Inflammatory macrophage (primary cell): ENCODE measurements around the gene OPN3.

Experiments
- DNase-seq, 2 donors: peaks; one replicate each; pipeline ENCODE4 v3.0.0-alpha.2; 2020 to 2022

Gene OPN3

DNA sequence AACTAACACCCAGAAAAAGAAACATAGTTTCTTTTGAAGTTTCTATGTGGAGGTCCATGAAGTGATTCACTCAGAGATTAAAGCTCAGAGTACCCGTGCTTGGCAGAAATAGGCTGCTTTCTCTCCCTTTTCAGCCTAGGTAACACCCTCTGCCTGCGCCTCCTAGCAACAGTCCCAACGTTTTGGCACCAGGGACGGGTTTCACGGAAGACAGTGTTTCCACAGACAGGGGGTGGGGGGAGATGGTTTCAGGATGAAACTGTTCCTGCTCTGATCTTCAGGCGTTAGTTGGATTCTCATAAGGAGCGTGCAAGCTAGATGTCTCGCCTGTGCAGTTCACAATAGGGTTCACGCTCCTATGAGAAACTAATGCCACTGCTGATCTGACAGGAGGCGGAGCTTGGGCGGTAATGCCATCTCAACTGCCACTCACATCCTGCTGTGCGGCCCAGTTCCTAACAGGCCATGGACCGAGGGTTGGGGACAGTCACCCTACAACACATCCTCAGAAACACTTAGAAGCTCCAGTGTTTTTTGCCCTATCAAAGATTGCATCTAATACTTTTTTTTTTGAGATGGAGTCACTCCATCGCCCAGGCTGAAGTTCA is 53.2 kb downstream of the OPN3 start:
- no peak for DNase-seq

DNA sequence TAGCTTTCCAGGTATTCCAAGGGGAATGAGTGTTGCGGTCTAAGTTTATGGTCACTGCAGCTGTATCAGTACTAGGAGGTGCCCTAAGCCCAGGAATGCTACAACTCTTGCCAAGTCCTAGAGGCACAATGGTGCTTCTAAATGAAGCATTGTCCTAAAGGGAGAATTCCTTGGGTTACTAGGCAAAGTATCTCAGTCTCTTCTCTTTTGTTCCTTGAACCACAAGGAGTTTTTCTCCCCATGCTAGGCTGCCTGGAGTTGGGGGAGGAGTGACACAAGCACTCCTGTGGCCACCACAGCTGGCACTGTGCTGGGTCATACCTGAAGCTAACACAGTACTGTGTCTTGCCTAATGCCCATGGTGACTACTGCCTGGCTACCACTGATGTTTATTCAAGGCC is 57.2 kb downstream of the OPN3 start:
- DNase-seq, result no peak

GRCh38 chr1:241579434-241579833 is 60.7 kb downstream of the OPN3 start:
- peak; percentile 88 to 93 for DNase-seq

DNA sequence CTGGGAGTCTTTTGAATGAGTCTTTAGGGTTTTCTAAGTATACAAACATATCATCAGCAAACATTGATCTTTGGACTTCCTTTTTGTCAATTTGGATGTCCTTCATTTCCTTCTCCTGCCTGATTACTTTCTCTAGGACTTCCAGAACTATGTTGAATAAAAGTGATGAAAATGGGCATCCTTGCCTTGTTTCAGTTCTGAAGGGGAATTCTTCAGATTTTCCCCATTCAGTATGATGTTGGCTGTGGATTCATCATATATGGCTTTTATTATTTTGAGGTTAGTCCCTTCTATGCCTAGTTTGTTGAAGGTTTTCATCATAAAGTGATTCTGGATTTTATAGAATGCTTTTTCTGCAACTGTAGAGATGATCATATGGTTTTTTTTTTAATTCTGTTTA is 66.0 kb downstream of the OPN3 start:
- DNase-seq, result no peak

DNA sequence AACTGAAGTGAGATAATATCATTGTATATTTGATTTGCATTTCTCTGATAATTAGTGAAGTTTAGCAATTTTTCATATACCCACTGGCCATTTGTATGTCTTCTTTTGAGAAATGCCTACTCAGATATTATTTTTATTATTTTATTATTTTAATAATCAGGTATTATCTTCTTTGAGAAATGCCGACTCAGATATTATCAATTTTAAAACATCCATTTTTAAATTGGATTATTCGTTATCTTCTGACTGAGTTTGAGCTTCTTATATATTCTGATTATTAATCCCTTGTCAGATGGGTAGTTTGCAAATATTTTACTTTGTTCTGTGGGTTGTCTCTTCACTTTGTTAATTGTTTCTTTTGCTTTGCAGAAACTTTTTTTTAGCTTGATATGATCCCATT is 70.3 kb downstream of the OPN3 start:
- no peak for DNase-seq

DNA sequence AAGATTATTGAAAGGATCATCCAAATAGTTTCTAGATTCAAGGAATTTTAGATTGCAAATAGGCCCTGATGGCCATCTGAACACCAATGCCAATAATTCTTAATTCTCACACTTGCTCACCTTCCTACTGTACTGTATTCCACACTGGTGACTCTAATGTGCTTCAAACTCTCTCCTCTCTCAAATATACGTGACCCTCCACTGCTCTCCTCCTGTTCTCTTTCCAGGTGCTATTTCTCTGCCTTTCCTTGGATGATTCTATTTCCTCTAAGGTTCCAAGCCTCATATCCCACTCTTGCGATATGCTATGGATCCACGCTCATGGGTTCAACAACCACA is 79.4 kb downstream of the OPN3 start:
- no peak for DNase-seq

DNA sequence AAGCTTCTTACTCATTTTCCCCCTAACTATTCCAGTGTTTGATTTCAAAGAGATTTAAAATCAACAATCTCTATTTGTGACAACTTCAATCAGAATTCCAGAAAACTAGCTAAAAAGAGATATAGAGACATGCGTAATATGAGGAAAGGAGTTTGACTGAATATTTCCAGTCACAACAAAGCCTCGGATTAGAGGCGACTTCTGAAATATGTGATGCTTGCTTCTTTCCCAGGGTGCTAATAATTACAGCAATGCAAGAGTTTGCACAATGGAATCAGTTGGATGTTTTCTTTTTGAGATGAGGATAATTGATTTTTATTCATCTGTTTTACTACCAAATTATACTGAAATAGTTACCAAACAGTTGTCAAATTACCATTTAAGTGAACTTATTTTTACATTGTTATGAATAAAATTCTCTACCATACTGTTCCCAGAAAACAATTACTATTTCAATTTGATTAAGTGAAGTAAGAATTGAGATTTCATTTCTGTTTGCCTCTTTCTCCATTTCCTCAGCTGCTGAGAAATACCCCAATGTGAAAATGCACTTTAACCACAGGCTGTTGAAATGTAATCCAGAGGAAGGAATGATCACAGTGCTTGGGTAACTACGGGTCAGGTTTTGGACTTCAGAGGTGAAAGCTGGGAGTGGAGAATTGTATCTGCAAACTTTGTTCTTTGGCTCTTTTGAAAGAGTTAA is 79.9 kb downstream of the OPN3 start:
- DNase-seq, result peak; percentile 70 to 87

DNA sequence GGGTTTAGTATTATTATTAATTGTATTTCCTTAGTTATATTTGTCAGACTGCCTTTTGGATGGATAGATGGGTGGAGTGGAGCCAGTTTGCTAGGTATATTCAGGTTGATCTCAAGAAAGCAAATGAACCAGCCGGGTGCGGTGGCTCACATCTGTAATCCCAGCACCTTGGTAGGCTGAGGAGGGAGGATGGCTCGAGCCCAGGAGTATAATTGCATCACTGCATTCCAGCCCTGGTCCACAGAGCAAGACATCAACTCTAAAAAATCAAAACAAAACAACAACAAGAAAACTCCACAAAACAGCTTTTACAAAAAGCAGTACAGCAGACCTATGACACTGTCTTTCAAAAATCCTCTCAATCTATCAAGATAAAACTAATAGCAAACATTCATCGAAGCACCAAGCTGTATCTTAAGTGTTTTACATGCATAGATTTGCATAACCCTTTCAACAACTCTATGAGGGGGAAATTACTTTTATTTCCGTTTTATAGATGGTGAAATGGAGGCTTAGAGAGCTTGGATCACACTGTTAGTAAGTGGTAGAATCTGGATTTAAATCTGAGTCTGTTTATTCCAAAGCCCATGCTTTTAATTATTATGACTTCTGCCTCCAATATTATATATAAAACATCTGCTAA is 82.5 kb downstream of the OPN3 start:
- DNase-seq, result no peak

- no peak for DNase-seq
These were observed 83.1 kb downstream of the OPN3 start for GRCh38 chr1:241557031-241557430.

DNA sequence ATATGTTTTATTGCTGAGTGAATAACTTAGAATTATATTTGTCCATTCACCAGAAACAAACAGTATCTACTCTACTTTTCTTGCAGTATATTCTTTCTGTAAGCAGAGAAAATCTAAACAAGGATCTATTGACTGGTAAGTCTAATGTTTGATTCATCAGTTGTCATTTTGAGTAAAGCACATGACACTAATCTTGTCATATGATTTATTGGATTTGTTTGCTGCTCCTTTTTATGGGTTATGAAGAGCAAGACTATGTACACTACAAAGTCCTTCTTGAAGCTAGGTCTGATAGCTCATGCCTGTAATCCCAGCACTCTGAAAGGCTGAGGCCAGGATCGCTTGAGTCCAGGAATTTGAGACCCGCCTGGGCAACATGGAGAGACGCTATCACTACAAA is 84.6 kb downstream of the OPN3 start:
- no peak for DNase-seq

- DNase-seq, result peak in 1 of 2 donors; percentile 47
These were observed 86.1 kb downstream of the OPN3 start for GRCh38 chr1:241553886-241554592.

- peak; percentile 95 for DNase-seq
These were observed 88.2 kb downstream of the OPN3 start for GRCh38 chr1:241551759-241552638.

DNA sequence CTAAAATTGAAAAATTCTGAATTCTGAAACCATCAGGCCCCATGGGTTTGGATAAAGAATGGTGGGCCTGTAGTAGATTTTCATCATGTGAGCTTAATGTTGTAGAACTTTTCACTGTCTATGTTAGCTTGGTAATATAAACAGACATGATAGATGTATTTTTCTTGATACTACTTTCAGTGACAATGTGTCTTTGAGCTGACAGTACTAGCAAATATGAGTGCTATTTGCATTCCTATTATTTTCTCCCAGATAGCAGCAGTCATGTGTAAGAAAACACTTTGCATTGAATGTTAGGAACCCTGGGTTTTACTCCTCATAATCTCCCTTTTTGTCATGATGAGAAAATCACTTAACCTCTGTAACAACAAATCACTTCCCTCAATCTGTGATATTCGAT is 89.9 kb downstream of the OPN3 start:
- DNase-seq, result no peak

DNA sequence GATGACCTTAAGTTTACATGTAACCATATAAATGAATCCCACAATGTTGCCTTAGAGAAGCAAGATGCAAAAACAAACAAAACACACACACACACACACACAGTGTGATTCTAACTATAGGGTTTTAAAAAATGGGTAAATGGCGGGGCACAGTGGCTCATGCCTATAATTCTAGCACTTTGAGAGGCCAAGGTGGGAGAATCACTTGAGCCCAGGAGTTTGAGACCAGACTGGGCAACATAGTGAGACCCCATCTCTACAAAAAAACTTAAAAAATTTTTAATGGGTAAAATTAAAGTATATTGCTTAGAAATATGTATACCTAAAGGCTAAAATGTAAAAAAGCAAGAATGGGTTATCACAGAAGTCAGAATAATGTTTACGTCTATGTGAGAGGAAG is 92.2 kb downstream of the OPN3 start:
- no peak for DNase-seq
